Ishikawa (cell line): ENCODE data around the gene TNFRSF19.

Source experiments
- CEBPB ChIP-seq: IDR thresholded peaks from 2 replicates; pipeline ENCODE4 v1.6.1; 2012
- CREB1 ChIP-seq: IDR thresholded peaks from 2 replicates; pipeline ENCODE4 v1.6.1; 2012; ENCODE audit warnings: low read depth
- EGR1 ChIP-seq: IDR thresholded peaks from 2 replicates; pipeline ENCODE4 v1.6.1; 2012
- EP300 ChIP-seq: IDR thresholded peaks from 2 replicates; pipeline ENCODE4 v1.6.1; 2012; ENCODE audit warnings: borderline replicate concordance
- FOXM1 ChIP-seq: IDR thresholded peaks from 2 replicates; pipeline ENCODE4 v1.6.1; 2012; ENCODE audit warnings: low read depth, borderline replicate concordance
- NFIC ChIP-seq: IDR thresholded peaks from 2 replicates; pipeline ENCODE4 v1.6.1; 2012
- RAD21 ChIP-seq: IDR thresholded peaks from 2 replicates; pipeline ENCODE4 v1.6.1; 2012; ENCODE audit warnings: low read depth
- REST ChIP-seq: IDR thresholded peaks from 2 replicates; pipeline ENCODE4 v1.6.1; 2012; ENCODE audit warnings: low read depth, mild to moderate bottlenecking
- TAF1 ChIP-seq: IDR thresholded peaks from 2 replicates; pipeline ENCODE4 v1.6.1; 2012; ENCODE audit warnings: low read depth, mild to moderate bottlenecking
- TCF12 ChIP-seq: IDR thresholded peaks from 2 replicates; pipeline ENCODE4 v1.6.1; 2012; ENCODE audit warnings: low read depth
- TEAD4 ChIP-seq: IDR thresholded peaks from 2 replicates; pipeline ENCODE4 v1.6.1; 2012
- YY1 ChIP-seq: IDR thresholded peaks from 2 replicates; pipeline ENCODE4 v1.6.1; 2012; ENCODE audit warnings: low read depth
- ZBTB7A ChIP-seq: IDR thresholded peaks from 2 replicates; pipeline ENCODE4 v1.6.1; 2012; ENCODE audit warnings: low read depth
- TF ChIP-seq, protein P1 (sequence below): IDR thresholded peaks from 2 replicates; pipeline ENCODE4 v1.6.1; 2012
- TF ChIP-seq, protein P2 (sequence below): IDR thresholded peaks from 2 replicates; pipeline ENCODE4 v1.6.1; 2012

Gene TNFRSF19

DNA sequence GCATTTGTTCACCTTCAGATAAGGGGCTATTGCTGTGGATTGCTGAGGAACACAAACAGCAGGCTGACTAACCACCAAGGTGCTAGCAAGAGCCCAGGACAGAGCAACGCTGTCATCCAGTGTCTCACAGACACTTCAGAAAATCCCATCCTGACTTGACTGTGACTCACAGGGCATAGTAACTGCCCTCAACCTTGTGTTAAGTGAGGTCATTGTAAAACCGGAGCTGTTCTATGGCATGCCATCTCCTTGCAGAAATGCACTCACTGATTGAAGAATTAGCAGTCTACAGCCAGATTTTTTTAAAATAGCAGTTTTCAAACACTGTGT, 51.1 kb downstream of the TNFRSF19 start:
- TF ChIP-seq, protein P1, sequence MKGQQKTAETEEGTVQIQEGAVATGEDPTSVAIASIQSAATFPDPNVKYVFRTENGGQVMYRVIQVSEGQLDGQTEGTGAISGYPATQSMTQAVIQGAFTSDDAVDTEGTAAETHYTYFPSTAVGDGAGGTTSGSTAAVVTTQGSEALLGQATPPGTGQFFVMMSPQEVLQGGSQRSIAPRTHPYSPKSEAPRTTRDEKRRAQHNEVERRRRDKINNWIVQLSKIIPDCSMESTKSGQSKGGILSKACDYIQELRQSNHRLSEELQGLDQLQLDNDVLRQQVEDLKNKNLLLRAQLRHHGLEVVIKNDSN = no peak
- TF ChIP-seq CEBPB = no peak
- TF ChIP-seq ZBTB7A = no peak
- TF ChIP-seq TAF1 = no peak
- no peak for TF ChIP-seq EP300
- TF ChIP-seq CREB1 = no peak
- TF ChIP-seq YY1 = no peak
- TF ChIP-seq TEAD4 = no peak
- TF ChIP-seq FOXM1 = no peak
- no peak for TF ChIP-seq RAD21
- TF ChIP-seq, protein P2, sequence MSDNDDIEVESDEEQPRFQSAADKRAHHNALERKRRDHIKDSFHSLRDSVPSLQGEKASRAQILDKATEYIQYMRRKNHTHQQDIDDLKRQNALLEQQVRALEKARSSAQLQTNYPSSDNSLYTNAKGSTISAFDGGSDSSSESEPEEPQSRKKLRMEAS = no peak
- no peak for TF ChIP-seq TCF12

GRCh38 chr13:23622985-23623384, 52.8 kb downstream of the TNFRSF19 start:
- TF ChIP-seq, protein P1 = no peak
- TF ChIP-seq TEAD4 (no peak), EP300 (no peak), REST (no peak), ZBTB7A (no peak), EGR1 (no peak)

DNA sequence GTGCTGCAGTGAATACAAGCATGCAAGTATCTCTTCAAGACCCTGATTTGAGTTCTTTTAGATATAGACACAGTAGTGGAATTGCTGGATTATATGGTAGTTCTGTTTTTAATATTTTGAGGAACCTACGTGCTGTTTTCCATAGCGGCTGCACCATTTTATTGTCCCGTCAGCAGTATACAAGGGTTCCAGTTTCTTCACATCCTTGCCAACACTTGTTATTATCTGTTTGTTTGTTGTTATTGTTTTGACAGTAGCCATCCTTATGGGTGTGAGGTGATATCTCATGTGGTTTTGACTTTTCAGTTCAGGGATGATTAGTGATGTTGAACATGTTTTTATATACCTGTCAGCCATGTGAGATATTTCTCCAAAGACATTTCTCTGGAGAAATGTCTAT, 53.2 kb downstream of the TNFRSF19 start:
- TF ChIP-seq CEBPB (no peak), TCF12 (no peak), REST (no peak), ZBTB7A (no peak), FOXM1 (no peak), EP300 (no peak), TAF1 (no peak), NFIC (no peak), CREB1 (no peak), YY1 (no peak), EGR1 (no peak)
- TF ChIP-seq, protein P2 = no peak

DNA sequence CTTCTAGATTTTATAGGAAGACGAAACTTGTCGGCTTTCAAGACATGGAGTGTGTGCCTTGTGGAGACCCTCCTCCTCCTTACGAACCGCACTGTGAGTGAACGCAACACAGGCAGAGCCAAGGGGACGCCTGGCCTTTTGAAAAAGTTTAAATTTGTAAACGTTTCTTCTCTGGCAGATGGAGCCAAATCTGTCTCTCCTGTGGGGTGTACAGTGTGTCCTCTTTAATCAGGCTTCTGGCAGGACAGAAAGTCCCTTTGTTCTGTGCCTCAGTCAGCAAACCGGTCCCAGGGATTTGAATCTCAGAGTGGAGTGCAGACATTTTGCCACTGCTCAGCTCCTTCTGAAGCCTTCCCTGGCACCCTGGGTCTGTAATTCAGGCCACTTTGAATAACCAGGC, 56.5 kb downstream of the TNFRSF19 start:
- TF ChIP-seq NFIC = no peak

- TF ChIP-seq, protein P2 = no peak
- TF ChIP-seq CEBPB (no peak), RAD21 (no peak), YY1 (no peak), FOXM1 (no peak), TCF12 (no peak), ZBTB7A (no peak), CREB1 (no peak), EP300 (no peak), EGR1 (no peak), REST (no peak), NFIC (no peak), TAF1 (no peak), TEAD4 (no peak)
- TF ChIP-seq, protein P1 = no peak
These were observed 57.2 kb downstream of the TNFRSF19 start for GRCh38 chr13:23627410-23627809.
